GM10266 (cell line): ENCODE measurements around the gene GBX2.
A peak's percentile ranks its signal among the peaks of the same experiment; 100 is the strongest.

ENCODE experiments used
- DNase-seq: peaks from one replicate; pipeline ENCODE4 v3.0.0; 2012; ENCODE audit errors: extremely low spot score
- TF ChIP-seq, protein P1 (sequence below): IDR thresholded peaks from 2 replicates; pipeline ENCODE4 v1.5.1; 2012; ENCODE audit warnings: mild to moderate bottlenecking, low read depth; ENCODE audit not compliant: control insufficient read depth, insufficient read depth; ENCODE audit errors: missing control alignments

Gene GBX2

DNA sequence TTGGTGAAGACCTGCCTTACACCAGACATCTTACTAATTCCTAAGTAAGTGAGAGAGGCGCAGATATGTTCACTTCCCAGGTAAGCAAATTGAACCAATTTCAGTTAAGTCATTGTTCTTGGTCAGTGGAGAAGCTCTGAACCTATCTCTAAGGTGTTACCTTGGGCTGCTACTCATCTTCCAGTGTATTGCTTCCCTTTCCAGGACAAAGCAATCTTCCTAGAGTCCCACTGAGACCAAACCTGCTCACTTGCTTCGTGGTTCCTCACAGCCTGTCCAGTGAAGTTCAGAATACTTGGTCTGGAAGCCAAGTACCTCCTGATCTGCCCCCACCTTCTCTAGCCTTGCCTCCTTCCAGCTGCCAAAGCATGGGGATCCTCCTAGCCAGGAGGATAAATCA is 22.5 kb upstream of the GBX2 start:
- TF ChIP-seq, protein P1, sequence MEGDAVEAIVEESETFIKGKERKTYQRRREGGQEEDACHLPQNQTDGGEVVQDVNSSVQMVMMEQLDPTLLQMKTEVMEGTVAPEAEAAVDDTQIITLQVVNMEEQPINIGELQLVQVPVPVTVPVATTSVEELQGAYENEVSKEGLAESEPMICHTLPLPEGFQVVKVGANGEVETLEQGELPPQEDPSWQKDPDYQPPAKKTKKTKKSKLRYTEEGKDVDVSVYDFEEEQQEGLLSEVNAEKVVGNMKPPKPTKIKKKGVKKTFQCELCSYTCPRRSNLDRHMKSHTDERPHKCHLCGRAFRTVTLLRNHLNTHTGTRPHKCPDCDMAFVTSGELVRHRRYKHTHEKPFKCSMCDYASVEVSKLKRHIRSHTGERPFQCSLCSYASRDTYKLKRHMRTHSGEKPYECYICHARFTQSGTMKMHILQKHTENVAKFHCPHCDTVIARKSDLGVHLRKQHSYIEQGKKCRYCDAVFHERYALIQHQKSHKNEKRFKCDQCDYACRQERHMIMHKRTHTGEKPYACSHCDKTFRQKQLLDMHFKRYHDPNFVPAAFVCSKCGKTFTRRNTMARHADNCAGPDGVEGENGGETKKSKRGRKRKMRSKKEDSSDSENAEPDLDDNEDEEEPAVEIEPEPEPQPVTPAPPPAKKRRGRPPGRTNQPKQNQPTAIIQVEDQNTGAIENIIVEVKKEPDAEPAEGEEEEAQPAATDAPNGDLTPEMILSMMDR: no peak
- DNase-seq: no peak

- no peak for DNase-seq
- TF ChIP-seq, protein P1: no peak
These were observed 16.5 kb upstream of the GBX2 start for GRCh38 chr2:236184701-236185100.

- DNase-seq: peak; percentile 74
- TF ChIP-seq, protein P1: peak; percentile 65
These were observed 12.8 kb upstream of the GBX2 start for GRCh38 chr2:236180831-236181453.

GRCh38 chr2:236180076-236180816 is 12.1 kb upstream of the GBX2 start:
- DNase-seq: no peak
- TF ChIP-seq, protein P1: no peak

DNA sequence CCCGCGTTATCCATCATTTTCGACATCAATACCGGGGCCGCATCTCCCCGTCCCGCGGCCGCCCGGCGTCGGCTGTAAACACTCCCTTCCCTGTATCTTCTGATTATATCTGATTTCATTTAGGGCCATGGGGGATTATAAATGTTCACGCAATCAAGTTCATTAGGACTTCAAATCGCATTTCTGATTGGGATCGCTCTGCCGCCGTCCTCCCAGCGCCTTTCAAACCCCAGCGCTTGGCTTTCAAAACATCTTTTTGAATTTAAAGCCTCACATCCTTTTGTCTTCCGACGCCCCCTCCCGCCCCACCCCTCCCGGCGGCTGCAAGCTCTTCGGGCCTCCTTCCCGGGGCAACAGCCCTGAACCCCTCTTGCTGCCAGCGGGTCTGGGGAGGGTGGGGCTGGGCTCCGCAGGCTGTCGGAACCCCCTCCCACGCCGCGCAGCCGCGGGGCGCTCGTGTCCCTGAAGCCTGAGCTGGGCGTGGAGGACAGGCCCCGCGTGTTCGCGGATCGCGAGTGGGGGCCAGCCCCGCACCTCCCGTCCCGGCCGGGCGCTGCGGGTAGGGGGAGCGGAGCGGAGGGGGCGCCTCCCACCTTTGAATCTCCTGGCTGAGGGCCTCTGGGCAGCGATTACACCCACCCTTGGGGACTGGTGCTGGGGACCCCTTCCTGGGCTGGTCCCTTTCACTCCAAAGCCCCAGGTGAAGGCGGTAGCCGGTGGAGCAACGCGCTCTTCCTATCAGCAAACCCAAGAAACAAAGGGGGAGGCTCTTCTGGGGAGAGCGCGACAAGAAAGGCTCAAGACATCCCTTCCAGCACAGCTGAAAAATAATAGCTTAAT is 11.3 kb upstream of the GBX2 start:
- DNase-seq: no peak
- TF ChIP-seq, protein P1: no peak

DNA sequence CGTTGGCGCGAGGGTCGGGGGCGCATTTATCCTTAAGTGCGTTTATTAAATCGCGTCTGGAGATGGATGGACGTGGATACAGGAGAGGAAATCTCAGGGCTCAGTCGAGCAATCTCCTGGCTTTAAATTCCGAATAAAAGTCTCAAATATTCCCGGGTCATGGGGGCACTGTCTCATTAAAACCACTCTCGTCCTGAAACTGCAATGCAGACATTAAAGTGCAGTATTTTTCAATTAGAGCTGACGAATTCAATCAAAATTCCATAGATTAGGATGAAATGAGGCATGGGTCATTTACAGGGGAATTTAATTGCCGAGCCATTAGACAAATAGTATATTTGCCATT is 10.7 kb upstream of the GBX2 start:
- TF ChIP-seq, protein P1: no peak
- no peak for DNase-seq
